Endothelial cell of umbilical vein (primary cell): ENCODE data around the gene ZMYM4. TPM values are rescaled to one million over a fixed set of nuclear protein-coding genes. Genes with fewer than 3 reads are reported as not detected.

Experiments
- BruUV-seq: library from RNA; stranded (reverse); fragments of 400-500 nt; replicated peaks from 2 replicates; lab custom pipeline; 2021; lab: Mats Ljungman, UMichigan
- CTCF ChIA-PET: fragments of 300-600, 350-600 bp; sonication (Branson Sonifier 250); formaldehyde crosslinking; loops from one replicate; lab custom pipeline; 2021; ENCODE audit warnings: antibody characterized with exemption, inconsistent platforms; lab: Charles Lee
- POLR2A ChIA-PET: fragments of 300-600, 350-600 bp; sonication (Branson Sonifier 250); formaldehyde crosslinking; loops from one replicate; lab custom pipeline; 2021; ENCODE audit warnings: antibody characterized with exemption, inconsistent platforms; lab: Charles Lee
- DNase-seq: peaks from one replicate; pipeline ENCODE4 v3.0.0-alpha.2; 2011; ENCODE audit warnings: low read depth, low spot score
- FAIRE-seq: peaks from 2 replicates; lab custom pipeline; 2011; peaks lifted over from hg19 to GRCh38; lab: Jason Lieb, UNC
- H2AFZ ChIP-seq: 2 replicates; pipeline ENCODE4 v1.6.0; 2012; ENCODE audit warnings: low read depth, low read length, control low read depth, inconsistent platforms
- H3K27ac ChIP-seq: 2 replicates; pipeline ENCODE4 v1.5.1; 2011; ENCODE audit warnings: low read depth, mild to moderate bottlenecking, control low read depth, low read length, moderate library complexity; ENCODE audit not compliant: insufficient read depth
- H3K27me3 ChIP-seq, 2 experiments: 2 replicates each; pipeline versions ENCODE4 v1.6.0 to v1.6.1; 2011; ENCODE audit warnings: low read length in 2 of 2, mixed read lengths in 1 of 2; ENCODE audit not compliant: control insufficient read depth in 2 of 2, insufficient read depth in 2 of 2
- H3K36me3 ChIP-seq, 2 experiments: 2 replicates in 1 of 2; 3 replicates in 1 of 2; pipeline ENCODE4 v1.5.1; 2011; ENCODE audit warnings: low read length in 2 of 2, mild to moderate bottlenecking in 1 of 2, moderate library complexity in 1 of 2; ENCODE audit not compliant: control insufficient read depth in 2 of 2, insufficient read depth in 2 of 2; ENCODE audit errors: extremely low read depth in 1 of 2
- H3K4me1 ChIP-seq: 3 replicates; pipeline ENCODE4 v1.5.1; 2011; ENCODE audit warnings: mild to moderate bottlenecking, low read length; ENCODE audit not compliant: control insufficient read depth, insufficient read depth; ENCODE audit errors: extremely low read depth
- H3K4me2 ChIP-seq: 2 replicates; pipeline ENCODE4 v1.6.1; 2011; ENCODE audit warnings: low read length, control low read depth, mixed read lengths; ENCODE audit not compliant: insufficient read depth
- H3K4me3 ChIP-seq, 3 experiments: fragments of 200-600 bp in 1 of 3; sonication (generic), shearing (Covaris generic) in 1 of 3; replicated peaks in 1 of 3; 2 replicates each; pipeline ENCODE4 v1.5.1; 2011 to 2016; ENCODE audit warnings: control low read depth in 3 of 3, low read length in 3 of 3, mild to moderate bottlenecking in 2 of 3, inconsistent platforms in 1 of 3, low read depth in 1 of 3, moderate library complexity in 1 of 3; ENCODE audit not compliant: insufficient read depth in 1 of 3
- H3K79me2 ChIP-seq: 2 replicates; pipeline ENCODE4 v1.6.0; 2012; ENCODE audit warnings: low read length, inconsistent platforms; ENCODE audit not compliant: control insufficient read depth, insufficient read depth
- H3K9ac ChIP-seq: replicated peaks from 2 replicates; pipeline ENCODE3; 2011; ENCODE audit warnings: low read length, control low read depth; ENCODE audit not compliant: insufficient read depth; ENCODE audit errors: extremely low read depth
- H3K9me1 ChIP-seq: replicated peaks from 3 replicates; pipeline ENCODE4 v1.6.0; 2011; ENCODE audit warnings: mild to moderate bottlenecking, low read length; ENCODE audit not compliant: control insufficient read depth, insufficient read depth; ENCODE audit errors: extremely low read depth
- H3K9me3 ChIP-seq: replicated peaks from 2 replicates; pipeline ENCODE4 v1.5.1; 2012; ENCODE audit warnings: low read length, inconsistent platforms; ENCODE audit not compliant: control insufficient read depth, insufficient read depth
- H4K20me1 ChIP-seq: replicated peaks from 2 replicates; pipeline ENCODE3; 2011; ENCODE audit warnings: mild to moderate bottlenecking, low read length; ENCODE audit not compliant: control insufficient read depth, insufficient read depth; ENCODE audit errors: extremely low read depth
- CTCF ChIP-seq, 2 donors: IDR thresholded peaks; 1 replicate in 1 of 2; 2 replicates in 1 of 2; pipeline ENCODE4 v1.5.1; 2011; ENCODE audit warnings: low read length in 2 of 2, mild to moderate bottlenecking in 2 of 2, moderate library complexity in 2 of 2, control low read depth in 1 of 2, inconsistent platforms in 1 of 2, low read depth in 1 of 2; ENCODE audit not compliant: insufficient read depth in 1 of 2; ENCODE audit errors: extremely low read depth in 1 of 2
- EZH2 ChIP-seq: IDR thresholded peaks from 2 replicates; pipeline ENCODE4 v1.6.1; 2012; ENCODE audit warnings: borderline replicate concordance, low read depth, mild to moderate bottlenecking, moderate library complexity, low read length, inconsistent platforms; ENCODE audit not compliant: severe bottlenecking
- FOS ChIP-seq: IDR thresholded peaks from 2 replicates; pipeline ENCODE4 v1.6.1; 2011; ENCODE audit warnings: mild to moderate bottlenecking, low read length, moderate library complexity, borderline replicate concordance; ENCODE audit not compliant: insufficient read depth
- GATA2 ChIP-seq: IDR thresholded peaks from 2 replicates; pipeline ENCODE4 v1.7.0; 2011; ENCODE audit warnings: low read depth, mild to moderate bottlenecking, moderate library complexity, mixed read lengths, low read length; ENCODE audit not compliant: insufficient read length, insufficient read depth
- JUN ChIP-seq: IDR thresholded peaks from 2 replicates; pipeline ENCODE4 v1.6.1; 2011; ENCODE audit warnings: borderline replicate concordance, low read depth; ENCODE audit not compliant: insufficient read length, insufficient read depth
- MAX ChIP-seq: IDR thresholded peaks from 2 replicates; pipeline ENCODE4 v1.6.1; 2011; ENCODE audit not compliant: insufficient read depth, insufficient read length
- MYC ChIP-seq: IDR thresholded peaks from one replicate; pipeline ENCODE4 v1.6.1; 2011; ENCODE audit warnings: mild to moderate bottlenecking, low read depth, low read length
- POLR2A ChIP-seq: IDR thresholded peaks from 2 replicates; pipeline ENCODE4 v1.6.1; 2012; ENCODE audit warnings: low read depth, mild to moderate bottlenecking, control low read depth, low read length
- POLR2AphosphoS5 ChIP-seq: IDR thresholded peaks from 2 replicates; pipeline ENCODE4 v1.6.1; 2012; ENCODE audit warnings: low read depth, mild to moderate bottlenecking, control low read depth, low read length, moderate library complexity; ENCODE audit not compliant: insufficient read depth
- dilution Hi-C: fragments of 300-500 bp; cut with MboI; formaldehyde crosslinking; loops from one replicate; pipeline ENCODE4 v1.15.0; 2019; ENCODE audit warnings: low sequenced_read_pairs; ENCODE audit not compliant: extremely low pct_ligation_motif_present
- intact Hi-C: fragments of 100-400 bp; cut with micrococcal nuclease; formaldehyde crosslinking; loops from one replicate; pipeline ENCODE4 v1.10.0; 2022
- polyA plus RNA-seq, 4 experiments: library from polyadenylated mRNA; depleted of rRNA in 3 of 4; stranded (reverse) in 3 of 4; unstranded in 1 of 4; fragments of >200 nt; gene quantifications; 2 replicates each; pipeline versions ENCODE4 v1.2.1 to v1.2.3, GENCODE V29; 2011 to 2012; ENCODE audit warnings: missing spikeins in 1 of 4
- total RNA-seq: library from RNA; stranded (reverse); gene quantifications from 2 replicates; pipeline ENCODE4 v1.2.3, GENCODE V29; 2021

Gene ZMYM4
- total and polyA plus RNA-seq, 2 donors (not counting 3 experiments of a cell fraction or from before 2014, with no cell fraction given) = 15.3 to 65.0 TPM

GRCh38 chr1:35223084-35223630, 45.4 kb upstream of the ZMYM4 start:
- ChIA-PET POLR2A (no interaction called here), CTCF (interaction anchor here (0.9 to 2.2 kb wide), 7 partner anchors 8 to 29 kb away, joined by 3 to 8 read pairs (median 4); no protein-coding TSS in a partner anchor)
- Histone ChIP-seq H3K9ac (no peak overlapping the region), H2AFZ (no peak overlapping the region), H3K36me3 (no peaks in the 10 kb centered on the region), H3K4me1 (no peaks in the 10 kb centered on the region), H3K27me3 (peaks cover 0 to 4% of the 10 kb centered on the region in 2 experiments), H3K4me3 (no peak overlapping the region), H3K9me3 (no peaks in the 10 kb centered on the region), H3K27ac (no peak overlapping the region), H3K4me2 (no peak overlapping the region), H4K20me1 (no peaks in the 10 kb centered on the region), H3K79me2 (no peaks in the 10 kb centered on the region), H3K9me1 (no peaks in the 10 kb centered on the region)
- no TSS peak for BruUV-seq
- DNase-seq = no peak
- FAIRE-seq = no peak
- intact Hi-C loops (no loop called here), dilution Hi-C loops (no loop called here)
- TF ChIP-seq POLR2AphosphoS5 = no peak
- no peak for TF ChIP-seq POLR2A
- no peak for TF ChIP-seq JUN
- no peak for TF ChIP-seq FOS
- TF ChIP-seq GATA2 = no peak
- no peak for TF ChIP-seq CTCF (IDR thresholded peaks at IDR 0.05; ENCODE audit: extremely low read depth in 1 of 2, insufficient read depth in 1 of 2, low read depth in 1 of 2, low read length in 2 of 2)
- no peak for TF ChIP-seq MAX
- no peak for TF ChIP-seq EZH2
- no peak for TF ChIP-seq MYC
